Activated T-cell treated with anti-CD3 and anti-CD28 coated beads for 48 hours (primary cell): ENCODE results near the gene NXT2.
"Not testable (repeated sequence)": the region's sequence is repeated elsewhere in the genome, so short reads cannot be mapped to it uniquely, and the experiment has no call there.

ENCODE experiments used
- DNase-seq: peaks from one replicate; pipeline ENCODE4 v3.0.0-alpha.2; 2020; ENCODE audit warnings: low read depth

The NXT2 gene

GRCh38 chrX:109536439-109537323 is at the start of gene NXT2:
Gene NXT2 (plus strand): TSS chrX:109536844. CDS start chrX:109537007, 163 bp downstream.
- DNase-seq: peak; percentile 78

GRCh38 chrX:109487640-109488039 is 49.0 kb upstream of the NXT2 start:
- no peak for DNase-seq

- no peak for DNase-seq
Measured at GRCh38 chrX:109489174-109489573, 47.5 kb upstream of the NXT2 start.

GRCh38 chrX:109498434-109498833 is 38.2 kb upstream of the NXT2 start:
- DNase-seq: no peak

- DNase-seq: no peak
Measured at GRCh38 chrX:109501176-109501575, 35.5 kb upstream of the NXT2 start.

- no peak for DNase-seq
Measured at GRCh38 chrX:109508915-109509314, 27.7 kb upstream of the NXT2 start.

- no peak for DNase-seq
Measured at GRCh38 chrX:109511113-109511512, 25.5 kb upstream of the NXT2 start.

- DNase-seq: no peak
Measured at GRCh38 chrX:109519001-109519400, 17.6 kb upstream of the NXT2 start.

- DNase-seq: no peak
Measured at GRCh38 chrX:109533005-109533404, 3.6 kb upstream of the NXT2 start.

GRCh38 chrX:109533631-109534030 is 3.0 kb upstream of the NXT2 start:
- no peak for DNase-seq

- no peak for DNase-seq
Measured at GRCh38 chrX:109534933-109535332, 1.7 kb upstream of the NXT2 start.

- DNase-seq: no peak
Measured at GRCh38 chrX:109535578-109535977, 1.1 kb upstream of the NXT2 start.

- no peak for DNase-seq
Measured at GRCh38 chrX:109537324-109537665, 651 bp downstream of the NXT2 start.

GRCh38 chrX:109539007-109539406 is 2.4 kb downstream of the NXT2 start:
- DNase-seq: not testable (repeated sequence)

- DNase-seq: no peak
Measured at GRCh38 chrX:109553862-109554261, 17.2 kb downstream of the NXT2 start.

- not testable (repeated sequence) for DNase-seq
Measured at GRCh38 chrX:109576083-109576482, 39.4 kb downstream of the NXT2 start.

GRCh38 chrX:109577055-109577454 is 40.4 kb downstream of the NXT2 start:
- DNase-seq: no peak

- DNase-seq: no peak
Measured at GRCh38 chrX:109578916-109579315, 42.3 kb downstream of the NXT2 start.

- DNase-seq: no peak
Measured at GRCh38 chrX:109585488-109585887, 48.8 kb downstream of the NXT2 start.

GRCh38 chrX:109590176-109590575 is 53.5 kb downstream of the NXT2 start:
- no peak for DNase-seq
